HG02763 (cell line): ENCODE data around the gene RANGRF.
"Not testable (repeated sequence)": the region's sequence is repeated elsewhere in the genome, so short reads cannot be mapped to it uniquely, and the experiment has no call there.

ENCODE experiments used
- ATAC-seq: cut with Tn5 transposase; IDR thresholded peaks from one replicate; pipeline ENCODE4 v1.9.1; 2021; ENCODE audit warnings: mild to moderate bottlenecking, moderate library complexity; ENCODE audit not compliant: unreplicated experiment

RANGRF gene

GRCh38 chr17:8288336-8289102 lies at the start of gene RANGRF:
Gene RANGRF (plus strand): TSS chr17:8288670. CDS start chr17:8288789, 119 bp downstream.
- peak; percentile 83 for ATAC-seq

- no peak for ATAC-seq
Measured at GRCh38 chr17:8243827-8244226, 44.6 kb upstream of the RANGRF start.

- no peak for ATAC-seq
Measured at GRCh38 chr17:8244768-8245167, 43.7 kb upstream of the RANGRF start.

GRCh38 chr17:8248751-8249607 lies 39.5 kb upstream of the RANGRF start, which contains the start of gene PFAS:
Gene PFAS (plus strand): TSS chr17:8249289. CDS start chr17:8253938, 4,649 bp downstream.
- peak; percentile 63 for ATAC-seq

- no peak for ATAC-seq
Measured at GRCh38 chr17:8249621-8250500, 38.6 kb upstream of the RANGRF start.

- not testable (repeated sequence) for ATAC-seq
Measured at GRCh38 chr17:8251411-8251810, 37.1 kb upstream of the RANGRF start.

- no peak for ATAC-seq
Measured at GRCh38 chr17:8253801-8254200, 34.7 kb upstream of the RANGRF start.

GRCh38 chr17:8254881-8255280 lies 33.6 kb upstream of the RANGRF start:
- no peak for ATAC-seq

- no peak for ATAC-seq
Measured at GRCh38 chr17:8255499-8255898, 33.0 kb upstream of the RANGRF start.

GRCh38 chr17:8256291-8256690 lies 32.2 kb upstream of the RANGRF start:
- ATAC-seq: no peak

- no peak for ATAC-seq
Measured at GRCh38 chr17:8256691-8257090, 31.8 kb upstream of the RANGRF start.

GRCh38 chr17:8257801-8258200 lies 30.7 kb upstream of the RANGRF start:
- no peak for ATAC-seq

- ATAC-seq: no peak
Measured at GRCh38 chr17:8264320-8264719, 24.1 kb upstream of the RANGRF start.

- ATAC-seq: no peak
Measured at GRCh38 chr17:8264836-8265542, 23.5 kb upstream of the RANGRF start.

GRCh38 chr17:8266648-8267479 lies 21.6 kb upstream of the RANGRF start:
- ATAC-seq: no peak

GRCh38 chr17:8267480-8268147 lies 20.9 kb upstream of the RANGRF start:
- no peak for ATAC-seq

GRCh38 chr17:8268550-8269298 lies 19.7 kb upstream of the RANGRF start:
- ATAC-seq: no peak

- no peak for ATAC-seq
Measured at GRCh38 chr17:8272421-8272820, 16.0 kb upstream of the RANGRF start.
